ENCODE data around the gene TEDC1.

The TEDC1 gene

GRCh38 chr14:105467249-105467941, 23.7 kb upstream of the TEDC1 start:
- no peaks in the 10 kb centered on the region for H3K27me3 Mint-ChIP-seq
- DNase-seq: no peak
- ATAC-seq (replicated peaks): no peak
- H3K36me3 Mint-ChIP-seq: peaks cover 19 to 26% of the 10 kb centered on the region in 2 donors
- no peaks in the 10 kb centered on the region for H3K9me3 Mint-ChIP-seq
- H3K27ac Mint-ChIP-seq: peak overlapping the region; percentile 59
- H3K4me1 Mint-ChIP-seq: peaks cover 5 to 6% of the 10 kb centered on the region in 2 donors
- no peak overlapping the region for H3K4me3 Mint-ChIP-seq

- H3K4me1 Mint-ChIP-seq: peaks cover 6% of the 10 kb centered on the region in 2 donors
- no peak overlapping the region for H3K4me3 Mint-ChIP-seq
- ATAC-seq (replicated peaks) (no peak), DNase-seq (no peak)
- H3K27ac Mint-ChIP-seq: no peak overlapping the region
- no peaks in the 10 kb centered on the region for H3K9me3 Mint-ChIP-seq
- no peaks in the 10 kb centered on the region for H3K27me3 Mint-ChIP-seq
- peaks cover 18 to 23% of the 10 kb centered on the region in 2 donors for H3K36me3 Mint-ChIP-seq
Measured at GRCh38 chr14:105467942-105468471, 23.0 kb upstream of the TEDC1 start.

- DNase-seq (no peak), ATAC-seq (replicated peaks) (no peak)
- H3K27ac Mint-ChIP-seq: no peak overlapping the region
- peaks cover 10 to 11% of the 10 kb centered on the region in 2 donors for H3K4me1 Mint-ChIP-seq
- H3K36me3 Mint-ChIP-seq: peaks cover 13 to 16% of the 10 kb centered on the region in 2 donors
- H3K4me3 Mint-ChIP-seq: no peak overlapping the region
- H3K9me3 Mint-ChIP-seq: no peaks in the 10 kb centered on the region
- no peaks in the 10 kb centered on the region for H3K27me3 Mint-ChIP-seq
Measured at GRCh38 chr14:105468621-105469241, 22.3 kb upstream of the TEDC1 start.

- DNase-seq (no peak), ATAC-seq (replicated peaks) (no peak)
- peaks cover 10 to 14% of the 10 kb centered on the region in 2 donors for H3K4me1 Mint-ChIP-seq
- no peak overlapping the region for H3K27ac Mint-ChIP-seq
- H3K4me3 Mint-ChIP-seq: no peak overlapping the region
- no peaks in the 10 kb centered on the region for H3K9me3 Mint-ChIP-seq
- H3K27me3 Mint-ChIP-seq: no peaks in the 10 kb centered on the region
- H3K36me3 Mint-ChIP-seq: peaks cover 11 to 14% of the 10 kb centered on the region in 2 donors
Measured at GRCh38 chr14:105469456-105470349, 21.3 kb upstream of the TEDC1 start.

- H3K36me3 Mint-ChIP-seq: peaks cover 8 to 11% of the 10 kb centered on the region in 2 donors
Measured at GRCh38 chr14:105470350-105471296, 20.4 kb upstream of the TEDC1 start.

GRCh38 chr14:105471297-105471821, 19.7 kb upstream of the TEDC1 start:
- ATAC-seq (replicated peaks): peak in 1 of 2 donors; percentile 11
- no peak for DNase-seq

More at GRCh38 chr14:105470350-105471296, 20.4 kb upstream of the TEDC1 start:
- Mint-ChIP-seq H3K27me3 (no peaks in the 10 kb centered on the region), H3K4me3 (no peak overlapping the region), H3K27ac (no peak overlapping the region), H3K9me3 (no peaks in the 10 kb centered on the region), H3K4me1 (peaks cover 10 to 16% of the 10 kb centered on the region in 2 donors)
- peak; percentile 16 to 19 for ATAC-seq (replicated peaks)
- no peak for DNase-seq

GRCh38 chr14:105471823-105472485, 19.1 kb upstream of the TEDC1 start:
- Mint-ChIP-seq H3K27ac (no peak overlapping the region), H3K4me3 (no peak overlapping the region)

More at GRCh38 chr14:105471297-105471821, 19.7 kb upstream of the TEDC1 start:
- peaks cover 8 to 11% of the 10 kb centered on the region in 2 donors for H3K36me3 Mint-ChIP-seq
- peaks cover 10 to 19% of the 10 kb centered on the region in 2 donors for H3K4me1 Mint-ChIP-seq
- H3K27ac Mint-ChIP-seq: no peak overlapping the region
- H3K27me3 Mint-ChIP-seq: peaks cover under 1% of the 10 kb centered on the region in 2 donors
- H3K9me3 Mint-ChIP-seq: no peaks in the 10 kb centered on the region
- H3K4me3 Mint-ChIP-seq: no peak overlapping the region

GRCh38 chr14:105472486-105472991, 18.5 kb upstream of the TEDC1 start:
- DNase-seq: no peak
- Mint-ChIP-seq H3K4me1 (peaks cover 17 to 25% of the 10 kb centered on the region in 2 donors), H3K36me3 (peaks cover 10 to 14% of the 10 kb centered on the region in 2 donors), H3K9me3 (peaks cover 2 to 4% of the 10 kb centered on the region in 2 donors), H3K27ac (peak overlapping the region; percentile 65), H3K4me3 (no peak overlapping the region), H3K27me3 (peaks cover 10 to 13% of the 10 kb centered on the region in 2 donors)
- ATAC-seq (replicated peaks): no peak

More at GRCh38 chr14:105471823-105472485, 19.1 kb upstream of the TEDC1 start:
- Mint-ChIP-seq H3K9me3 (no peaks in the 10 kb centered on the region), H3K4me1 (peaks cover 11 to 19% of the 10 kb centered on the region in 2 donors), H3K27me3 (peaks cover 5 to 7% of the 10 kb centered on the region in 2 donors), H3K36me3 (peaks cover 7 to 11% of the 10 kb centered on the region in 2 donors)
- DNase-seq (no peak), ATAC-seq (replicated peaks) (no peak)

DNA sequence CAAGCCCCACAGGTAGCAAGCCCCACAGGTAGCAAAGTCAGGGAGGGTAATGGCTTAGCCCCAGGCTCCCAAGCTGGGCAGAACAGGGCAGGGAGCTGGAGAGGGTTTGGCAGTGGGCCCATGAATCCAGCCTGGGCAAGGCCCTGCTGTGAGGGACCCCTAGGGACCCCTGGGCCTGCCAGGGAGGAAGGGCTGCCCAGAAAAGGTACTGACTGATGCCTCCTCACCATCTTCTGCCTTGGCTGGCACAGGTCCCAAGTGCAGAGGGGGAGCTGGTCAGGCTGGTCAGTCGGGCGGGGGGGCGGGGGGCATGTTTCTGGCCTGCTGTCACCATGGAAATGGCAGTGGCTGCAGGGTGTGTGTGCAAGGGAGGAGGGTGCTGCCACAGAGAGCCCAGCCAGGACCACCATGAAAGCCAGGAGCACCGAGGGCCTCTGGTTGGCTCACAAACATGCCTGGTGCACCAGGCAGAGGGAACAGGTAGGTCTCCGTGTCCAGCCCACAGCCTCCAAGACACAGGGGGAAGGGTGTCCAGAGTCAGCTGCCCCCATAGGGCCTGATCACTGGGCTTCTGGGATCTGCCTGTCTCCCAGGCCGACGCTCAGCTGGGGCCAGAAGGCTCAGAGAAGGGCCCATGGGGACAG, 17.9 kb upstream of the TEDC1 start:
- Mint-ChIP-seq H3K27me3 (peaks cover 12 to 16% of the 10 kb centered on the region in 2 donors), H3K4me1 (peaks cover 18 to 30% of the 10 kb centered on the region in 2 donors), H3K4me3 (peak overlapping the region; percentile 62 to 71), H3K27ac (no peak overlapping the region), H3K9me3 (peaks cover 2 to 4% of the 10 kb centered on the region in 2 donors), H3K36me3 (peaks cover 7 to 14% of the 10 kb centered on the region in 2 donors)
- no peak for DNase-seq
- no peak for ATAC-seq (replicated peaks)

DNA sequence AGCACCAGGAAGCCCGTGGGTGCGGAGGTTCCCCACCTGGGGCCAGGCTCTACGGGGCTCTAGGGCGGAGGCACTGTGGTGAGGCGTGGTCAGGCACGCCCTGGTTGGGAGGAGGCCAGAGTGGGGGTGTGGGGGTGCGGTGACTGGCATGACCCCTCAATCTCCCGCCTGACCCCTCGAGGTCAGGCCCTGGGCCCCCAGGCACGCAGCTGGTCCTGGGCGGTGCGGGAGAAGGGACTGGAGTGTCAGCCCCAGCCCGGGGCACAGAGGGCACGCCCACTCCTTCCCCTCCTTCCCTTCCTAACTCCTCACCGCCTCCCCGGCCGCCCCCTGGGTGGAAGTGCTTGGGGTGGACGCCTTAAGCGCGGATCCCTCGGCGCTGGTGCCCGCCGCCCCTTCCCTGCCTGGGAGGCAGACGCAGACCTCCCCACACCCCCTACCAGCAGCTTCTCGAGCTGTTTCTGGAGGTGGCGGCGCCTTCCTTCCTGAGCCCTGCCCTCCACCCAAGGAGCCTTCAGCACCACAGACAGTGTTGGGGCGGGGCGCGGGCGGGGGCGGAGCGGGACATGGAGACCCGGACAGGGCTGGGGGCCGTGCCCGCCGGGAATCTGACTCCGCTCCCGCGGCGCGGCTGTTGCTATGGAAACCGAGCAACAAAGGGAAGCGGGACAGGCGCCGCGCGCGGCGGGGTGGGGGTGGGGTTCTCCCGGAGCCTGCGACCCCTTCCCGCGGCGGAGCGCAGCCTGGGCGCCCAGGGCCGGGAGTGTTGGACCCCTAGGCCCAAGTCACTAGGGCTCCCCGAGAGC, 17.2 kb upstream of the TEDC1 start:
- ATAC-seq (replicated peaks): peak; percentile 58 to 61

DNA sequence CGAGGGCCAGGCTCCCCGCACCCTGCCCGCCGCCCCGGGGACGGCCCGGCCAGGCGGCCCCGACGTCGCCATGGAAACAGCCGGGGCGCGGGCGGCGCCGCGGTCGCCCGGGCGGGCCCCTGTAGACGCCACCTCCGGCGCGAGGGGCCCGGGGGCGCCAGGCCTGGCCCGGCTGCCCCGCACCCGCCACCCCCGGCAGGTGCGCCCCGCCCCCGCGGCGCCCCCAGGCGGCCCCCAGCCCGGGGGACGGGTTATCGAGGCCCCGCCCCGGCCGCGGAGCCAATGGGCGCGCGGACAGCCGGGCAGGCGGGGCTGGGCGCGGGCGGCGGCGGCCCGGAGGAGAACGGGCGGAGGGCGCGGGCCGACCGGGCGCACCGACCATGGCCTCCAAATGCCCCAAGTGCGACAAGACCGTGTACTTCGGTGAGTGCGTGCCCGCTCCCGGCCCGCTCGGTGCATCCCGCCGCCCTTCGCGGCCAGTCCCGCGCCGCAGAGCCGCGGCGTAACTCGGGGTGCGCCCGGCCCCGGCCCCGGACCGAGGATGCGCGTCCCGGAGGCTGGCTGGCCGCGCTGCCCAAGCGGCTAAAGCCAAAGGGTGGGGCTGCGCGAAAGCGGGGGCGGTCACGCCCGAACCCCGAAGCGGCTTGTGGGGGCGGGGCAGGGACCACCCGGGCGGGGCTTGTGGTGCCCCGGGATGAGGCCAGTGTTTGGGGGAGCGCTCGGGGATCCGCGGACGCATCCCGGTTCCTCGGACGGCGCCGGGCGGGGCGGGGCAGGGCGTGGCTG, 16.4 kb upstream of the TEDC1 start, which contains the start of gene CRIP2:
Gene CRIP2, plus strand, starts transcription at position 339 of the 786 bp plus-strand sequence. Its CDS starts 42 bp downstream, at position 381.
- Mint-ChIP-seq H3K36me3 (peaks cover 6 to 9% of the 10 kb centered on the region in 2 donors), H3K4me3 (peak within 1 kb of the TSS; percentile 66 to 71), H3K27me3 (peaks cover 14 to 17% of the 10 kb centered on the region in 2 donors), H3K4me1 (peaks cover 20 to 35% of the 10 kb centered on the region in 2 donors), H3K27ac (no peak within 1 kb of the TSS), H3K9me3 (peaks cover 2 to 4% of the 10 kb centered on the region in 2 donors)
- ATAC-seq (replicated peaks): peak; percentile 33 to 41
- DNase-seq: no peak

More for the DNA sequence above, 17.2 kb upstream of the TEDC1 start:
- H3K36me3 Mint-ChIP-seq: peaks cover 7 to 14% of the 10 kb centered on the region in 2 donors
- peaks cover 18 to 30% of the 10 kb centered on the region in 2 donors for H3K4me1 Mint-ChIP-seq
- H3K9me3 Mint-ChIP-seq: peaks cover 2 to 4% of the 10 kb centered on the region in 2 donors
- peaks cover 12 to 16% of the 10 kb centered on the region in 2 donors for H3K27me3 Mint-ChIP-seq
- DNase-seq: no peak
- H3K4me3 Mint-ChIP-seq: peak overlapping the region; percentile 66 to 71
- no peak overlapping the region for H3K27ac Mint-ChIP-seq
